Mucosa of descending colon (tissue), 3 donors: Measurements from ENCODE around the gene VSX1. TPM values are rescaled to one million over a fixed set of nuclear protein-coding genes. Genes with fewer than 3 reads are reported as not detected.

Source experiments
- ATAC-seq: fragments of 200-7000 bp; cut with Tn5 transposase; one replicate; pipeline ENCODE4 v1.9.1; 2020; ENCODE audit warnings: mild to moderate bottlenecking, moderate library complexity
- DNase-seq, 3 donors: peaks; one replicate each; pipeline ENCODE4 v3.0.0-alpha.2; 2020
- H3K36me3 ChIP-seq: fragments of 200-600 bp; one replicate; pipeline ENCODE4 v1.8.0; 2021; ENCODE audit warnings: low read depth, mild to moderate bottlenecking
- H3K4me1 ChIP-seq: fragments of 200-600 bp; one replicate; pipeline ENCODE4 v1.8.0; 2021; ENCODE audit warnings: low read depth, mild to moderate bottlenecking
- H3K4me3 ChIP-seq: fragments of 200-600 bp; one replicate; pipeline ENCODE4 v1.8.0; 2021; ENCODE audit warnings: mild to moderate bottlenecking
- H3K9me3 ChIP-seq: fragments of 200-600 bp; one replicate; pipeline ENCODE4 v1.8.0; 2021; ENCODE audit warnings: mild to moderate bottlenecking
- intact Hi-C, 2 donors: fragments of 100-400 bp; cut with DNase I in 1 of 2; cut with micrococcal nuclease in 1 of 2; formaldehyde crosslinking; loops; one replicate each; pipeline versions ENCODE4 v1.11.0 to v1.11.1; 2022; cut with DNase I, micrococcal nuclease
- total RNA-seq, 3 donors: library from RNA; stranded (reverse); fragmentation: NEBNext Ultra II Directional in 2 of 3; extraction: Animal tissue kit (Norgen Biotek cat#: 25700) in 2 of 3; gene quantifications; one replicate each; pipeline versions ENCODE4 v1.2.1 to v1.2.4, GENCODE V29; 2021 to 2023
- TF ChIP-seq, protein P1 (sequence below): fragments of 200-600 bp; IDR thresholded peaks from one replicate; pipeline ENCODE4 v1.8.0; 2022; ENCODE audit warnings: antibody characterized with exemption, mild to moderate bottlenecking
- donor health status: DM: no; HTN: no; CAD: no; lungs with moderate emphysema.
- donor health status: DM: no; HTN: no; CAD: no.
- donor health status: DM: no; HTN: yes; CAD: no.

Gene VSX1
- total RNA-seq, 3 donors from 2014 or later = 0.22 TPM; not detected in 2

DNA sequence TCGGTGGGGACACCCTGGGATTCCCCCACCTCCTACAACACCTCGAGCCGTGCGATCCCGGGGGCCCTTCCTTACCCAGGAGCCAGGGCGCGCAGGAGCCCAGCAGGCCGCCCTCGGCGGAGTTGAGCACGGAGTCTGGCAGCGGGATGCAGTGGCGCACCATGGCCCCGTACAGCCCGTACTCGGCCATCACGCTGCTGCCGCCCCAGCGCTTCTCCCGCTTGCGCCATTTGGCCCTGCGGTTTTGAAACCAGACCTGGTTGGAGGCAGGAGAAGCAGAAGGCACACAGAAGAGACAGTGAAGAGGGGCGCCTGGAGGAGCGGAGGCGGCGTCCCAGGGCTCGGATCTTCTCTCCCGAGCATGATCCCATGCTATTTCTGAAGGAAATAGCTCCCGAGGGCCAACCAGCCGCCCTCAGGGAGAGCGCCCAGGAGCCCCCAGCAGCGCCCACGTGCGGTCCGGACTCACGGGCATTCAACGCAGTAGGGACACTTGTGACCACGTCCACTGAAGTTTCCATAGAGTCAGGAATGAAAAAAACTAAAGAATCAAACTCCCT lies 4.3 kb downstream of the VSX1 start:
- peak; percentile 21 for ATAC-seq
- intact Hi-C loops = no loop called here
- H3K4me3 ChIP-seq = no peak overlapping the region

DNA sequence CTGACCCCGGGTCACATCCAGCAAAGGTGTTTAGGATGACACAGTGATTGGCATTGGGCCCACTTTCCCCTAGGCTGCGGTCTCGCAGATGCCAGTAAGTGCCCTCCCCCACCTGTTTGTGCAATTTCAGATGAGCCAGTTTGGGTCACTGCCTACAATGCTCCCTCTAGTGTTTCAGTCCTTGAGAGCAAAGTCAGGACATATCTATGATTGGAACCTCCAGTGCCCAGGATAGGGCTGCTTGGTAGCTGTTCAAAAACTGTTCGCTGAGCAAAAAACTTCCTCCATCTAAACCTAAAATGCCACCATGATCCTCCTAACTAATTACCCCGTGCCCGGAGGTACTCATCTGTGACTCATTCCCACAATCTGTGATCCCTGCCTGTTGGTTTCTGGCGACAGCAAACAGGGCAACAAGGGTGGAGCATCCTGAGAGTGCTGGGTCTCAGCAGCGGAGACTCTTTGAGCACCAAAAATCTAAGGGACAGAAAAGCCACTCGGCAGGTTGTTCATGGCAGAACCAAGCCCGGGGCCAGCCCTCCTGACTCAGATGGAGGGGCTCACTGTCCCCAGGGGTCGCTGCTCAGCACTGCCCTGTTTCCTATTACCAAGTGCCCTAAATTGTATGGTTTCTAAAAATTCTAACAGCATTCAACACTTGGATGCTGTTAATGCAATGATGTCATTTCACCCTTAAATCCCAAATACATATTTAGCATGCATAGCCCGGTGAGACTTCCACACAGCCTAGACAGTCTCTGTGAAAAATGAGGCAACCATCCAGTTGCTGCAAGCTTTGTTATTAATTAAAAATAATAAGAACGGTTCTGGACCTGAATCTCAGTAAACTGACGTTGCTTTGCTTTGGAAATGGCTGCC lies 5.0 kb downstream of the VSX1 start:
- intact Hi-C loops = no loop called here
- ATAC-seq (peak; percentile 62), DNase-seq (peak in 1 of 3 donors; percentile 54)
- TF ChIP-seq, protein P1, sequence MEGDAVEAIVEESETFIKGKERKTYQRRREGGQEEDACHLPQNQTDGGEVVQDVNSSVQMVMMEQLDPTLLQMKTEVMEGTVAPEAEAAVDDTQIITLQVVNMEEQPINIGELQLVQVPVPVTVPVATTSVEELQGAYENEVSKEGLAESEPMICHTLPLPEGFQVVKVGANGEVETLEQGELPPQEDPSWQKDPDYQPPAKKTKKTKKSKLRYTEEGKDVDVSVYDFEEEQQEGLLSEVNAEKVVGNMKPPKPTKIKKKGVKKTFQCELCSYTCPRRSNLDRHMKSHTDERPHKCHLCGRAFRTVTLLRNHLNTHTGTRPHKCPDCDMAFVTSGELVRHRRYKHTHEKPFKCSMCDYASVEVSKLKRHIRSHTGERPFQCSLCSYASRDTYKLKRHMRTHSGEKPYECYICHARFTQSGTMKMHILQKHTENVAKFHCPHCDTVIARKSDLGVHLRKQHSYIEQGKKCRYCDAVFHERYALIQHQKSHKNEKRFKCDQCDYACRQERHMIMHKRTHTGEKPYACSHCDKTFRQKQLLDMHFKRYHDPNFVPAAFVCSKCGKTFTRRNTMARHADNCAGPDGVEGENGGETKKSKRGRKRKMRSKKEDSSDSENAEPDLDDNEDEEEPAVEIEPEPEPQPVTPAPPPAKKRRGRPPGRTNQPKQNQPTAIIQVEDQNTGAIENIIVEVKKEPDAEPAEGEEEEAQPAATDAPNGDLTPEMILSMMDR = no peak
- H3K9me3 ChIP-seq = no peaks in the 10 kb centered on the region
- no peaks in the 10 kb centered on the region for H3K36me3 ChIP-seq
- peaks cover 9% of the 10 kb centered on the region for H3K4me1 ChIP-seq
- no peak overlapping the region for H3K4me3 ChIP-seq

More for the DNA sequence above, 4.3 kb downstream of the VSX1 start:
- no peaks in the 10 kb centered on the region for H3K36me3 ChIP-seq
- no peaks in the 10 kb centered on the region for H3K9me3 ChIP-seq
- TF ChIP-seq, protein P1 = no peak
- peaks cover 9% of the 10 kb centered on the region for H3K4me1 ChIP-seq
- no peak for DNase-seq

DNA sequence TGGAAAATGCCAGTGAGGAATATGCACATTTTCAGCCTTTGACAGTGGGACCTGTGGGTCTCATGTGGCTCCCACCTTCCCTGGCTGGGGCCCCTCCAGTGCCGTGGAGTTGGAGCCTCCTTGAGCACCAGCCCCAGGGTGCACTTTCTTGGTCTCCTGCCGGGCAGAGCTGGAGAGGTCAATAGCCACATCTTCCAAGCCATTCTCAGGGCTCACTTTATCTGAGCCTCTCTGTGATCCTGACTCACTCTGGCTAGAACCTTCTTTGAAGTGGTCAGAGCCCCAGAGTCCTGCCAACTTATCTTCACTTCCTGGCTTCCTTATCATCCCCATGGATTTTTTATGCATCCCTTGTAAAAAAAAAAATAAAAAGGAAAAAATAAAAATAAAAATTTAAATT lies 5.7 kb downstream of the VSX1 start:
- H3K4me3 ChIP-seq = no peak overlapping the region
- TF ChIP-seq, protein P1 = no peak
- H3K4me1 ChIP-seq = peaks cover 8% of the 10 kb centered on the region
- H3K36me3 ChIP-seq = no peaks in the 10 kb centered on the region
- H3K9me3 ChIP-seq = no peaks in the 10 kb centered on the region
- intact Hi-C loops = no loop called here
- no peak for ATAC-seq
- DNase-seq = no peak

DNA sequence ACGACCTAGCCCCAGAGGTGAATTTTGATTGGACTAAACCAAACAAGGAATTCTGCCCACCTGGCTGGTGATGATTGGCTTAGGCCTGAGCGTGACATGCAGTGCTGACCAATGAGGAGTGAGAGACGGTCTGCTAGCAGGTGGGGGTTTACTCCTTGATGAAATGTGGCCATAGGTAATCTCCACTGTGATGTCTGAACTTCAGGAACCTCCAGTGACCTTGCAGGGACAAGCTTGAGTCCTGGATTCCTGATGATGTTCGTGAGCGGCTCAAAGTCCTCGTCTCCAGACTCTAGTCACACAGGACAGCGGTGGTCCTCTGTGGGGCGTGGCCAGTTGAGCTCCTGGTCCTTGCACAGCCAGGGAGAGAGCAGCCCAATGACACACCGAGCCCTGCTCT lies 8.4 kb downstream of the VSX1 start:
- intact Hi-C loops = no loop called here
- Histone ChIP-seq H3K36me3 (no peaks in the 10 kb centered on the region), H3K4me1 (no peaks in the 10 kb centered on the region), H3K4me3 (no peak overlapping the region), H3K9me3 (no peaks in the 10 kb centered on the region)
- no peak for DNase-seq
- ATAC-seq = no peak
- TF ChIP-seq, protein P1 = no peak

DNA sequence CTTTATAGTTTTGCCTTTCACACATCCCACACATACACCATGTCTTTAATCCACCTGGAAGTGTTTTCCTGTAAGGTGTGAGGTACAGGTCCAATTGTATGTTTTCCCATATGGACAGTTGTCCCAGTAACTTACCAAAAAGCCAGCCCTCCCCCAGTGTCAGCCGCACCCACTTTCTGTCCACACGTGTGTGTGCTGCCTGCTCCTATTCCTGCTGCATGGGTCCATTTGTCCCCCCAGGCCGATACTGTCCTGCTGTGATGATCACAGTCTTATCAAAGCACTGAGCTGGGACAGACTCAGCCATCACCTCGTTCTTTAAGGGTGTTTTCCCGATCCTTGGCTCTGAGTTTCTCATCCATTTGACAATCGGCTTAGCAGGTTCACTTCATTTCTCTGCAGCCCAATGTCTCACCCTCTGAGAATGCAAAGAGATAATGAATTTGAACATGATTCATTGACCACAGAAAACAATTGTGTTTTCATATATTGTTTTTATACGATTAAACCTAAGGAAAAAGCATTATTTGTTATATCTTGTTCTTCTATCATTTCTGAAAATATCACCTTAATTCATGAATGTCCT lies 9.6 kb downstream of the VSX1 start:
- H3K4me3 ChIP-seq = no peak overlapping the region
- H3K9me3 ChIP-seq = no peaks in the 10 kb centered on the region
- H3K36me3 ChIP-seq = no peaks in the 10 kb centered on the region
- ATAC-seq (no peak), DNase-seq (no peak)
- intact Hi-C loops = no loop called here
- H3K4me1 ChIP-seq = no peaks in the 10 kb centered on the region
- TF ChIP-seq, protein P1 = no peak
